Activated naive CD8-positive, alpha-beta T cell treated with anti-CD3 and anti-CD28 coated beads, Interleukin-2, amount 50 U/mL, for 24 hours (primary cell): Measurements from ENCODE around the gene STX16.

Experiments used
- ATAC-seq: fragments of 150-1000 bp; cut with Tn5 transposase; one replicate; pipeline ENCODE4 v1.10.0; 2021
- DNase-seq: peaks from one replicate; pipeline ENCODE4 v3.0.0; 2021
- H3K27ac Mint-ChIP-seq: one replicate; pipeline ENCODE4 v1.8.0; 2021; ENCODE audit warnings: mild to moderate bottlenecking, mixed read lengths
- H3K27me3 Mint-ChIP-seq: one replicate; pipeline ENCODE4 v1.8.0; 2021; ENCODE audit warnings: mixed read lengths
- H3K36me3 Mint-ChIP-seq: one replicate; pipeline ENCODE4 v1.8.0; 2021; ENCODE audit warnings: low read depth, mixed read lengths
- H3K4me1 Mint-ChIP-seq: one replicate; pipeline ENCODE4 v1.8.0; 2021; ENCODE audit warnings: mixed read lengths
- H3K4me3 Mint-ChIP-seq: one replicate; pipeline ENCODE4 v1.8.0; 2021; ENCODE audit warnings: mild to moderate bottlenecking, moderate library complexity, mixed read lengths
- H3K9me3 Mint-ChIP-seq: one replicate; pipeline ENCODE4 v1.8.0; 2021; ENCODE audit warnings: mixed read lengths

Gene STX16

DNA sequence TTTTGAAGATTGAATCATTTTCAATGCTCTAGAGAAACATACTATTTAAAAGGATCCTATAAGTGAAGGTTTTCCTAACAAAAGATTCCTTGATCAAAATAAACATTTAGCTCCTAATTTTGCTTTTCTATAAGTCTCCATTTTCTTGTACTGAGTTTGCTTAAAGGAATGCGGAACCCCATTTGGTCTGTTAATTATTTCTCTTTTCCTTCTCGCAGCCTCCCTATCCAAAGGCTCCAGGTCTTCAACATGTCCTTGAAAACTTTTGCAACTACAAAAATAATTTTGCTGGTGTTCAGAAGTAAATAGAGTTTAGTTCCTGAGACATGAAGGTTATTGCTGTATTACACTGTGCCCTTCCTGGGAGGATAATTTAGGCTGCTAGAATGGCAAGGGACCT lies 33.2 kb downstream of the STX16 start:
- Mint-ChIP-seq H3K36me3 (peaks cover 14% of the 10 kb centered on the region), H3K27ac (no peak overlapping the region), H3K9me3 (no peaks in the 10 kb centered on the region), H3K4me1 (no peaks in the 10 kb centered on the region), H3K4me3 (no peak overlapping the region), H3K27me3 (no peaks in the 10 kb centered on the region)
- no peak for ATAC-seq
- no peak for DNase-seq

DNA sequence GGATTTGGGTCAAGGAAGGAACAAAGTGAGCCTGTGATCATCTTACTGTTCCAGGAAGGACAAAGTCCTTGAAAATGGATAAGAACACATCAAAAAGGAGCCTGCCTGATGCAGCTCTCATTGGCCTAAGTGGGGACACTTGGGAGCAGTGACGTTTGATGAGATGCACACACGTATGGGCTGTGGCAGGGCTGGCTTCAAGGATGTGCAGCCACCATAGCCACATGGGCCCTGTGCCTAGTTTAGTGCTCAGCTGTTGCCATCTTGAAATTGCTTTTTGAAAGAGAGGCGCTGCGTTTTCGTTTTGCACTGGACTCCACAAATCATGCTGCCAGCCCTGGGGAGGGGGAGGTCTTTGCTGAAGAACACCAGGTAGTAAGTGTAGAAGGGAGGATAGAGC lies 34.9 kb downstream of the STX16 start:
- DNase-seq (no peak), ATAC-seq (no peak)
- Mint-ChIP-seq H3K36me3 (peaks cover 7% of the 10 kb centered on the region), H3K4me3 (no peak overlapping the region), H3K9me3 (no peaks in the 10 kb centered on the region), H3K27me3 (no peaks in the 10 kb centered on the region), H3K27ac (no peak overlapping the region), H3K4me1 (peaks cover 4% of the 10 kb centered on the region)

DNA sequence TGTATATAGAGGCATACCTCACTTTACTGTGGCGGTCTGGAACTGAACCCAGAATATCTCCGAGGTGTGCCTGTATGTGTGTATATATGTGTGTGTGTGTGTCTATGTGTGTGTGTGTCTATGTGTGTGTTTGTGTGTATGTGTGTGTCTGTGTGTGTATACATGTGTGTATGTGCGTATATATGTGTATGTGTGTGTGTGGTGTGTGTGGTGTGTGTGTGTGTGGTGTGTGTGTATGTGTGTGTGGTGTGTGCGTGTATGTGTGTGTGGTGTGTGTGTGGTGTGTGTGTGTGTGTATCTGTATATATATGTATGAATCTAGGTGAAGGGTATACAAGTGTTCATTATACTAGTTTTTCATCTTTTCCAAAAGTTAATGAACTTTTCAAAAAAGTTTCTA lies 37.3 kb downstream of the STX16 start:
- ATAC-seq (no peak), DNase-seq (no peak)
- Mint-ChIP-seq H3K4me1 (peaks cover 11% of the 10 kb centered on the region), H3K9me3 (no peaks in the 10 kb centered on the region), H3K27me3 (no peaks in the 10 kb centered on the region), H3K27ac (no peak overlapping the region), H3K4me3 (no peak overlapping the region), H3K36me3 (peaks cover 7% of the 10 kb centered on the region)

DNA sequence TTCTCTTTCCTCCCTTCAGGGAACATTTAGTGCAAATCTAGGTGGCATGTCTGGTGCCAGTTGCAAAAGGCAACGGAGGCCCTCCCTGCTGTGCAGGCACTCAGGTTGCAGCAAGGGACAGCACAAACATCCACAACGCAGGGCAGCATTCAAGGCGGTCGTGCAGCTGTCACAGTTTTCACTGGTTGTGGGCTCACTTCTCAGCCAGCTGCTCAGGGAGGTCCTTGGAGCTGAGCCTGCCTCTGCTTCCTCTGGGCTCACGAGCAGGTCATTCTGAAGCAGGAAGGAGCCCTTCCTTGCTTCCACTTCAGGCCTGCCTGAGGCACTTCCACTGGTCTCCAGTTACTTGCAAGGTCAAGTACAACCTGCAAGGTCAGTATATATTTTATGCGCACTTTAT lies 37.8 kb downstream of the STX16 start:
- H3K27me3 Mint-ChIP-seq: no peaks in the 10 kb centered on the region
- H3K27ac Mint-ChIP-seq: no peak overlapping the region
- ATAC-seq (no peak), DNase-seq (no peak)
- no peak overlapping the region for H3K4me3 Mint-ChIP-seq
- H3K9me3 Mint-ChIP-seq: no peaks in the 10 kb centered on the region
- peaks cover 15% of the 10 kb centered on the region for H3K4me1 Mint-ChIP-seq
- H3K36me3 Mint-ChIP-seq: peaks cover 7% of the 10 kb centered on the region

DNA sequence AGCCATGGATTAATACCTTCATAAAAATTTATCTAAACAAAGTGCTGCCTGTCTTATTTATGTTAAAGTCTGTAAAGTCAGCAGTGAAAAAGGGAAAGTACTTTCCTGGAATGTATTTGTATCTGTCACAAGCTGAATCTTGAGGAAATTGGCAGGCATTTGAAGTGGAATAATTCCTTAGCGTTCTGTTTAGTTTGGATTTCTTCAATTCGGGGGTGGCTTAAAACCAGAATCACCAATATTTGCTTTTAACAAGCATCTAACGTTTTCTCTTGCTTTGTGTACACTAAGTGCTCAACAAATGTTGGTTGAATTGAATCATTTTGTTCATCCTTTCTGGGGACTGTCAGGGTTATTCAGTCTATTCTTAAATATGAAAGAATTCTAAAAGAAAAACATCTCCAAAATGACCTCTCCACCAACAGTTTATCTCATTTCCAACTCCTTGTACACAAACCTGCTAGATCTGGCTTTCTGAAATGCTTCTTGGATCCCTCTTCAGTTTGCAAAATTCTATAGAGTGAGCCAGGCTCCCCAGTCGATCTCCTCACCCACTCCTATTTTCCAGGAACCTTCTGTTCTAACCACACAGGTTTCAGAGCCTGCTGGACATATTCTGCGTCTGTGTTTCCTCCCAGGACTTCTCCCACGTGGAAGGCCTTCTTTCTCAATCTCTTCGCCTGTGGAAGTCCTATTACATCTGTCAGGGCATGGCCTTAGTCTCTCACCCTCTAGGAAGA lies 39.5 kb downstream of the STX16 start:
- peak overlapping the region; percentile 6 for H3K27ac Mint-ChIP-seq

DNA sequence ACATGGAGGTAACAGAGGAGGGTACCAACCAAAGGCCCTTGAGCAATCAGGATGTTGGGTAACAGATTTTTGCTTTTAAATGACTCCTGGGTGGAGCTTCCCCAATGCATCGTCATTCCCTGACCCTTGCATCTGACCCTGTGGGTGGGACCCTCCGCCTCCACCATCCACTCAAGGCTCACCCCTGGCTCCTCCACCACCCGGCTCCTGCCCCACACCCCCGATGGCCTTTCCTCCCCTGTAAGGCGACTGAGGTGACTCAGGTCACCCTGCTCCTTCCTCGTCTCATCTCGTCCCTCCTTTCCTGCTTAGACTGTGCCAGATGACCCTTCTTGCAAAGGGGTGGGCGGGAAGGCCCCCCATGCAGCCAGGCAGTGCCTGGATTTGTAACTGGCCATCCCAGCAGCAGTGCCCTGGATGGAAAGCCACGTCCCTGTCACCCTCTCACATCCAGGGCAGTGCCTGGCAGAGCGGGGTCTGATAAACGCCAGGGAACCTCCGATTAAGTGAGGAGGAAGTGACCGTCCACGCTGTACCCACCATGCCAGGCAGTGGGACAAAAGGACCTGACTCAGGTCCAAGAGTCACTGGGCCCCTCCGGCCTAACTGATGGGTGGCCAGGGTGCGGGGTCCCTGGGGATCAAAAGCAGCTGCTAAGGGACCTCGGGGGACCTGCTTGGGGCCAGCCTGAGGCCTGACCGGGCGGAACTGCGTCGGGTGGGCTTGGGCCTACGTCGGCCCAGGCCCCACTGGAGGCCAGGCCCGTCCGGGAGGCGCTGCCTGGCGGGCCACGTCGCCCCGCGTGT lies 40.9 kb downstream of the STX16 start:
- Mint-ChIP-seq H3K9me3 (no peaks in the 10 kb centered on the region), H3K27ac (peak overlapping the region; percentile 75), H3K4me3 (peak overlapping the region; percentile 24), H3K36me3 (peaks cover 2% of the 10 kb centered on the region), H3K27me3 (no peaks in the 10 kb centered on the region), H3K4me1 (peaks cover 18% of the 10 kb centered on the region)
- DNase-seq (peak; percentile 10), ATAC-seq (no peak)

More for the DNA sequence above, 39.5 kb downstream of the STX16 start:
- Mint-ChIP-seq H3K4me1 (peaks cover 18% of the 10 kb centered on the region), H3K4me3 (no peak overlapping the region), H3K36me3 (peaks cover 2% of the 10 kb centered on the region), H3K27me3 (no peaks in the 10 kb centered on the region), H3K9me3 (no peaks in the 10 kb centered on the region)
- ATAC-seq (no peak), DNase-seq (no peak)

DNA sequence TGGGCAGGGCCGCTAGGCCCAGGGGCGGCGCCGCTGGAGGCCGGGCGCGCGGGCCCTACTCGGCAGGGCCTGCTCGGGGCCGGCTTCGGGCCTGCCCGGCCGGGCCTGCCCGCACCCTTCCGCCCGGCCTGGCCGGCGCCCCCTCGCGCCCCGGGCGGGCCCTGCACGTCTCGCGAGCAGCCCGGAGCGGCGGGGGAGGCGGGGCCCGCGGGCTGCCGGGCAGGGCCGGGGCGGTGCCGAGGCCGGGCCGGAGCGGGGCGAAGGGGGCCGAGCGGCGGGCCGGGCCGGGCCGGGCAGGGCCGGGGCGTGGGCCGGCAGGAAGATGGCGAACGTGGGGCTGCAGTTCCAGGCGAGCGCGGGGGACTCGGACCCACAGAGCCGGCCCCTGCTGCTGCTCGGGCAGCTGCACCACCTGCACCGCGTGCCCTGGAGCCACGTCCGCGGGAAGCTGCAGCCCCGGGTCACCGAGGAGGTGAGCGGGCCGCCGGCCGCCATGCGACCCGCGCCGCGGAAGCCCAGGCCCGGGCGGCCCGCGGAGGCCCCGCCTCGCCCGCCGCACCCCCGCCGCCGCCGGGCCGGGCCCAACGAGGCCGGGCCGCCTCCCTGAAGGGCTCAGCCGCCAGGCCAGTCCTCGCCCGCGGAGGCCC lies 41.6 kb downstream of the STX16 start, which contains the start of gene NPEPL1:
Gene NPEPL1, plus strand, starts transcription at position 222 of the 647 bp plus-strand sequence. Its CDS starts 101 bp downstream, at position 323.
- Mint-ChIP-seq H3K27me3 (no peaks in the 10 kb centered on the region), H3K4me1 (peaks cover 18% of the 10 kb centered on the region), H3K27ac (peak within 1 kb of the TSS; percentile 75), H3K36me3 (peaks cover 2% of the 10 kb centered on the region), H3K9me3 (no peaks in the 10 kb centered on the region), H3K4me3 (peak within 1 kb of the TSS; percentile 72)
- DNase-seq (peak; percentile 72), ATAC-seq (peak; percentile 97)

DNA sequence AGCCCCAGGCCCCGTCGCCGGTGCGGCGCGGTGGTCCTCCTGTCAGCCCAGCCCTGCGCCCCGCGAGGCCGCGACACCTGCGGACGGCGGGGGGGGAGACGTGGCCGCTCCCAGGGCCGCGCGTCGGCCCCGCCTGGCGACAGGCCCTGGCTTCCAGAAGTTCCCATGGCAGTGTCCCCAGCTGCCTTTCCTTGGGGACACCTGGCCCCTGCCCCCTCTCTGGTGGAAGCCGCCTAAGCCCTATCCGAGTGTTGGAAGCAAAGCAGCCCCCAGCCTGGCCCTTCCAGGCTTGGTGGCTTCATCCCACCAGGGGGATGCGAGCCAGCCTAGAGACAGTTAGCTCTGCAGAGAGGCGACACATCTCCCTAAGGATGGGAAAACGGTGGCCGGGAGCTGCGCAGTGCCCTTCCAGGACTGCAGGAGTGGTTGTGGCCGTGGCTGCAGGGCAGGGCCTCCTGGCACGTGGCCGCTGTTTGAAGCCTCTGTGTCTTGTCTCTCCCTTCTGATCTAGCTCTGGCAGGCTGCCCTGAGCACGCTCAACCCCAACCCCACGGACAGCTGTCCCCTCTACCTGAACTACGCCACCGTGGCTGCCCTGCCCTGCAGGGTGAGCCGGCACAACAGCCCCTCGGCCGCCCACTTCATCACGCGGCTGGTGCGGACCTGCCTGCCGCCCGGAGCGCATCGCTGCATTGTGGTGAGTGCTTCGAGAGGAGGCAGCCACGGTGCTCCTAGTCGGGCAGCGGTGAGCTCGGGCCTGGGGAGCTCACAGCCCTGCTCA lies 42.3 kb downstream of the STX16 start:
- peak overlapping the region; percentile 72 for H3K4me3 Mint-ChIP-seq
- H3K9me3 Mint-ChIP-seq: no peaks in the 10 kb centered on the region
- DNase-seq: peak; percentile 19
- H3K36me3 Mint-ChIP-seq: peaks cover 2% of the 10 kb centered on the region
- peaks cover 18% of the 10 kb centered on the region for H3K4me1 Mint-ChIP-seq
- H3K27me3 Mint-ChIP-seq: no peaks in the 10 kb centered on the region
- peak overlapping the region; percentile 67 for H3K27ac Mint-ChIP-seq
- ATAC-seq: peak; percentile 16

DNA sequence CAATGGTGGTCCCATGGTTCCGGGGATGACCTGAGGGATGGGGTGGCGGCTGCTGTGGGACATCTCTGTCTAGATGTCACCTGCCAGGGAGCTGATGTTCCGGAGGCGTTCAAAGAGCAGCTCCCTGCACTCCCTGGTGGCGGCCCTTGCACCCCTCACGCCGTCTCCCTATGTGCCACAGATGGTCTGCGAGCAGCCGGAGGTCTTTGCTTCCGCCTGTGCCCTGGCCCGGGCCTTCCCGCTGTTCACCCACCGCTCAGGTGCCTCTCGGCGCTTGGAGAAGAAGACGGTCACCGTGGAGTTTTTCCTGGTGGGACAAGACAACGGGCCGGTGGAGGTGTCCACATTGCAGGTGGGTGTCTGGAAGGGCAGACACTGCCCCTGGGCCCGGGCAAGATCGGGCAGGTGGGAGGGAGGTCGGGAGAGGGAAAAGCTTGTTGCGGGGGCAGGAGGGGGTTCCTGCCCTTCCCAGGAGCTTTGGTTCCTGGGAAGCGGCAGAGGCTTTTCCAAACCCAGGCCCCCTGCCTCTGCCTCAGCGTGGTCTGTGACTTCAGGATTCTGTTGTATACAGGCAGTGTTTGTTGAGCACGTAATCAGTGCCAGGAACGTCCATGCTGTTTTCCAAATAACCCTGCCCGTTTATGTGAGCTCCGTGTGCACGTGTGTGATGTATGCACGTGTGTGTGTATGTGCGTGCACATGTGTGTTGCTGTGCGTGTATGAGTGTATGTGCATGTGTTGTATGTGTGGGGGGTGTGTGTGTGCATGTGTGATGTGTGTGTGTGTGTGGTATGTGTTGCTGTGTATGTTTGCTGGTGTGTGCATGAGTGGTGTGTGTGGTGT lies 43.4 kb downstream of the STX16 start:
- no peak for ATAC-seq
- Mint-ChIP-seq H3K4me3 (peak overlapping the region; percentile 72), H3K27ac (no peak overlapping the region)

DNA sequence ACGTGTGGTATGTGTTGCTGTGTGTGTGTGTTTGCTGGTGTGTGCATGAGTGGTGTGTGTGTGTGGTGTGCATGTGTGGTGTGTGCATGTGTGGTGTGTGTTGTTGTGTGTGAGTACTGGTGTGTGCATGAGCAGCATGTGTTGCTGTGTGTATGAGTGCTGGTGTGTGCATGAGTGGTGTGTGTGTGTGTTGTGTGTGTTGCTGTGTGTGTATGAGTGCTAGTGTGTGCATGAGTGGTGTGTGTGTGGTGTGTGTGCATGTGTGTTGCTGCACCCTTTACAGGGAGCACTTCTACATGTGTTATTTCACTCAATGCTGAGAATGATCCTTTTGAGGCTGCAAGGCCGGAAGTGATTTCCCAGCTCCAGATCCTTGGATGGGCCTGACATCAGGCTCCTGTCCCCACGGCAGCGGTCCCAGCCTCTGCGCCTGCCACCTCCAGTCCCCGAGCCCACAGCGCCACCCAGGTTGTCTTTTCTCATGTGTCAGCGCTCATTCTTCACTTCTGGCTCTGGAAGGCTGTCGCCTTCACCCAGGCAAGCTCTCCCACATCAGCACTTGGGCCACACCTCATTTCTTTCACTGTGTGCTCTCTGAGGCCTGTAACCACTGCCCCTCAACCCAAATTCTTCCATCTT lies 44.1 kb downstream of the STX16 start:
- no peak for ATAC-seq
- Mint-ChIP-seq H3K4me1 (peaks cover 23% of the 10 kb centered on the region), H3K27ac (no peak overlapping the region), H3K4me3 (no peak overlapping the region), H3K27me3 (no peaks in the 10 kb centered on the region), H3K36me3 (peaks cover 4% of the 10 kb centered on the region), H3K9me3 (no peaks in the 10 kb centered on the region)
- no peak for DNase-seq

More for the DNA sequence above, 43.4 kb downstream of the STX16 start:
- Mint-ChIP-seq H3K9me3 (no peaks in the 10 kb centered on the region), H3K36me3 (peaks cover 2% of the 10 kb centered on the region), H3K4me1 (peaks cover 18% of the 10 kb centered on the region), H3K27me3 (no peaks in the 10 kb centered on the region)
- DNase-seq: no peak

DNA sequence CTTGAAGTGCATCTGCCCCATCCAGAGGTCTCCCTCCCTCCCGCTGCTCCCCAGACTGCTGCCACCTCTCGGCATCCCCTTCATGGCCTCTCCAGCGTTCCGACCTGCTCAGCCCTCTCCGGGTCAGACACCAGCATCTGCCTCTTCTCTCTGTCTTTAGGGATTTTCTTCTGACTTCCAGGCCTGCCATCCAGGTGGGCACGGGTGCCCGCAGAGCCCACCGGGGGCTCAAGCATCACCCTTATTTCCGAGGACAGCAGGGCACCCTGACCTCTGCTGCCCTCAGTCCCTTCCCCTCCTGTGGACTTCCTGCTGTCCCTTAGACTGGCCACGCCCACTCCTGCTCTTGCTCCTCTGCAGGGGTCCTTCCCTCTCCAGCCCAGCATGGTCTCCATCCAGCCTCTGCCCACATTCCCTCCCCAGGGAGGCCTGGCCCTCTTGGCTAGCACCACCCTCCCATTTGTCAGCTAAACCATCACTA lies 44.9 kb downstream of the STX16 start:
- Mint-ChIP-seq H3K27me3 (no peaks in the 10 kb centered on the region), H3K27ac (no peak overlapping the region), H3K4me3 (no peak overlapping the region), H3K36me3 (peaks cover 6% of the 10 kb centered on the region), H3K4me1 (peaks cover 23% of the 10 kb centered on the region), H3K9me3 (no peaks in the 10 kb centered on the region)
- no peak for DNase-seq
- ATAC-seq: no peak

DNA sequence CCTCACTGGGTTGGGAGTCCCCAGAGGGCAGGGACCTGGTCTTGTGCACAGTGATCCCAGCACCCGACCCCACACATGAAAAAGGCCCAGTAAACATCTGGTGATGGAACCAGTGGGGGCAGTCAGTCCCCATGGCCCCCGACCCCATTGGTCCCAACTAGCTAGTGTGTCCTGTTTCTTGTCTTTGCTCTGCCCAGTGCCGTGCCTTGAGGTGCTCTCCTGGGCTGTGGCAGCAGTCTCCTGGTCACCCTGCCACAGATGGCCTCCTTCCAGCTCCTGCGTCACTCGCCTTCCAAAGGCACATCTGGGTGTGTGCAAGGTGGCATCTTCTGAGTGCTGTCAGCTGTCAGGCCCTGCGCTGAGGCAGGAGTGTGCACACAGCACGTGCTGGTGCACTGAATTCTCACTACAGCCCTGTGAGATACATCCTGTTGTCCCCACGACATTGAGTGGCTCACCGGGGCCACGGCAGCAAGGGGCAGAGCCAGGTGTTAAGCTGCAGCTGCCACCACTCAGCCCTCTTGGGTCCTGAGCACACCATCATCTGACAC lies 45.4 kb downstream of the STX16 start:
- H3K4me3 Mint-ChIP-seq: no peak overlapping the region
- H3K4me1 Mint-ChIP-seq: peaks cover 22% of the 10 kb centered on the region
- no peaks in the 10 kb centered on the region for H3K27me3 Mint-ChIP-seq
- no peak overlapping the region for H3K27ac Mint-ChIP-seq
- DNase-seq: no peak
- peaks cover 6% of the 10 kb centered on the region for H3K36me3 Mint-ChIP-seq
- ATAC-seq: no peak
- H3K9me3 Mint-ChIP-seq: no peaks in the 10 kb centered on the region
